ENCODE data around the gene RASL11A. TPM values are rescaled to one million over a fixed set of nuclear protein-coding genes. Genes with fewer than 3 reads are reported as not detected.

Gene RASL11A
- total RNA-seq, 1 experiment from 2014 or later: 21.0 TPM

DNA sequence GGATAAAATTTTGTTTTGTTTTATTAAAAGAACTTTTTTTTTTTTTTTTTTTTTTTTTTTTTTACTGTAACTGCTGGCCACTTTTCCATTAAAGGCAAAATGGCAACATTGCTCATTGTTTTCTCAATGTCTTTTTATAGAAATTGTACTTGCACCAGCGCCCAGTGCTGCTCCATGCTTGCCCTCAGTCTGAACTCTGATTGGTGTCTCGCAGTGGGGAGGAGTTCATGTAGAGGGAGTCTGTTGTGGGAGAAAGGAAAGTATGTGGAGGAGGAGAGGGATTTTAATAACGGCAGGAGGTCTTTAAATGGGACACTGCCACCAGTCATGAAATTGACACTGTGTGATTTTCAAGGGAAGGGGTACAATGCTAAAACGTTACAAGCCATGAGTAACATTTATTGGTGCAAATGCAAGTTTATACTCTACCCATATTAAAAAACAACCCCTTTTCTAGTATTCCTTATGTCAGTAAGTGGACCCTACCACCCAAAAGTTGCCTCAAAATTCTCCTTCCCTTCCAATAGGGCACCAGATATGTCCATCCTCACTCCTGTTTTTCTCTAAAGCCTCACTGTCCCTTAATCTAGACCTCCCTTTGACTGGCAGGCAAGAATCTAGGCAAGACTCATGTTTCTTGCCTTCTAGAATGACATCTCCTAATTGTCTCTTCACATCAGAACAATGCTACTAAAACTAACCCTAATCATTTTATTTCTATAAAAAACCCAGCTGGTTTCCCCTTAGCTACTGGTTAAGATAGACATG lies 3.2 kb downstream of the RASL11A start:
- Mint-ChIP-seq H3K27ac (ENCODE audit: unreplicated experiment) (no peak overlapping the region), H3K36me3 (ENCODE audit: insufficient read depth, unreplicated experiment) (peaks cover 5% of the 10 kb centered on the region), H3K9me3 (ENCODE audit: unreplicated experiment) (no peaks in the 10 kb centered on the region), H3K4me3 (ENCODE audit: unreplicated experiment) (no peak overlapping the region), H3K27me3 (ENCODE audit: insufficient read depth, unreplicated experiment) (peaks cover 2% of the 10 kb centered on the region), H3K4me1 (ENCODE audit: low read depth, unreplicated experiment) (peaks cover 7% of the 10 kb centered on the region)
- Histone ChIP-seq H3K4me3 (ENCODE audit: low read depth, low read length) (no peak overlapping the region), H3K27me3 (replicated peaks; ENCODE audit: control insufficient read depth, insufficient read depth, low read length) (no peaks in the 10 kb centered on the region), H3K9me3 (no peaks in the 10 kb centered on the region), H3K4me1 (peaks cover 4% of the 10 kb centered on the region; the same call in 1 of the 2 replicates), H3K36me3 (ENCODE audit: control insufficient read depth, insufficient read depth, low read length) (no peaks in the 10 kb centered on the region)
- CTCF ChIA-PET: interaction anchor here (0.7 to 1.1 kb wide), 2 partner anchors 291 to 327 kb away, joined by 3 to 6 read pairs; no protein-coding TSS in a partner anchor
- DNase-seq: no peak
- TF ChIP-seq, protein P1, sequence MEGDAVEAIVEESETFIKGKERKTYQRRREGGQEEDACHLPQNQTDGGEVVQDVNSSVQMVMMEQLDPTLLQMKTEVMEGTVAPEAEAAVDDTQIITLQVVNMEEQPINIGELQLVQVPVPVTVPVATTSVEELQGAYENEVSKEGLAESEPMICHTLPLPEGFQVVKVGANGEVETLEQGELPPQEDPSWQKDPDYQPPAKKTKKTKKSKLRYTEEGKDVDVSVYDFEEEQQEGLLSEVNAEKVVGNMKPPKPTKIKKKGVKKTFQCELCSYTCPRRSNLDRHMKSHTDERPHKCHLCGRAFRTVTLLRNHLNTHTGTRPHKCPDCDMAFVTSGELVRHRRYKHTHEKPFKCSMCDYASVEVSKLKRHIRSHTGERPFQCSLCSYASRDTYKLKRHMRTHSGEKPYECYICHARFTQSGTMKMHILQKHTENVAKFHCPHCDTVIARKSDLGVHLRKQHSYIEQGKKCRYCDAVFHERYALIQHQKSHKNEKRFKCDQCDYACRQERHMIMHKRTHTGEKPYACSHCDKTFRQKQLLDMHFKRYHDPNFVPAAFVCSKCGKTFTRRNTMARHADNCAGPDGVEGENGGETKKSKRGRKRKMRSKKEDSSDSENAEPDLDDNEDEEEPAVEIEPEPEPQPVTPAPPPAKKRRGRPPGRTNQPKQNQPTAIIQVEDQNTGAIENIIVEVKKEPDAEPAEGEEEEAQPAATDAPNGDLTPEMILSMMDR (IDR thresholded peaks at IDR 0.05; ENCODE audit: insufficient read depth in 1 of 2, low read depth in 1 of 2, low read length in 1 of 2, severe bottlenecking in 1 of 2, unreplicated experiment in 1 of 2): no peak
- BruUV-seq (replicated peaks): no TSS peak
- POLR2A ChIA-PET: no interaction called here
- intact Hi-C loops (cut with micrococcal nuclease; ENCODE audit: unreplicated experiment): loop anchor here (5.0 kb wide), 4 partner anchors 83 to 327 kb away; partner anchors contain the start of gene USP12

DNA sequence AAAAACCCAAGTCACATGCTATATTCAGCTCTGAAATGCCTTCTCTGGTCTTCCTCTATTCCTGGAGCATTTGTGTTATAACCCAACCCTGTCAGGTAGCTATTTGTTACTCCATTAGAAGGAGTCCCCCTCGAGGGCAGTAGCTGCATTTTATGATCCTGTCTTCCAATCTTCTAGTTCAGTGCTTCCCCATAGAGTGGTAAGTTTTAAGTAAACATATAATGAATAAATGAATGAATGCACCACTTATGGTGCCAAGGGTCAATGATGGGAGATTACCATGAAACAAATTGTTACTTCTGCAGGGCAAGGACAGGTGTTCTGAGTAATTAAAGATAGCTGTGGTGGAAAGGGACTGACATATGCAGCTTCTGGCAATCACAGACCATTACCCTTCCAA lies 4.0 kb downstream of the RASL11A start:
- H3K27me3 ChIP-seq (replicated peaks; ENCODE audit: control insufficient read depth, insufficient read depth, low read length): no peaks in the 10 kb centered on the region
- BruUV-seq (replicated peaks): no TSS peak
- Mint-ChIP-seq H3K27ac (ENCODE audit: unreplicated experiment) (no peak overlapping the region), H3K4me3 (ENCODE audit: unreplicated experiment) (no peak overlapping the region), H3K9me3 (ENCODE audit: unreplicated experiment) (no peaks in the 10 kb centered on the region), H3K4me1 (ENCODE audit: low read depth, unreplicated experiment) (peaks cover 7% of the 10 kb centered on the region), H3K27me3 (ENCODE audit: insufficient read depth, unreplicated experiment) (peaks cover 2% of the 10 kb centered on the region), H3K36me3 (ENCODE audit: insufficient read depth, unreplicated experiment) (peaks cover 10% of the 10 kb centered on the region)
- H3K36me3 ChIP-seq (ENCODE audit: control insufficient read depth, insufficient read depth, low read length): no peaks in the 10 kb centered on the region
- ChIA-PET CTCF (interaction anchor here (0.6 to 1.1 kb wide), 3 partner anchors 289 to 328 kb away, joined by 3 to 6 read pairs (median 3); no protein-coding TSS in a partner anchor), POLR2A (no interaction called here)
- intact Hi-C loops (cut with micrococcal nuclease; ENCODE audit: unreplicated experiment): loop anchor here (5.0 kb wide), 4 partner anchors 83 to 327 kb away; partner anchors contain the start of gene USP12
- no peak for DNase-seq
- no peak overlapping the region for H3K4me3 ChIP-seq (ENCODE audit: low read depth, low read length)
- no peaks in the 10 kb centered on the region for H3K9me3 ChIP-seq
- TF ChIP-seq, protein P1 (IDR thresholded peaks at IDR 0.05; ENCODE audit: insufficient read depth in 1 of 2, low read depth in 1 of 2, low read length in 1 of 2, severe bottlenecking in 1 of 2, unreplicated experiment in 1 of 2): no peak
- H3K4me1 ChIP-seq: no peaks in the 10 kb centered on the region

DNA sequence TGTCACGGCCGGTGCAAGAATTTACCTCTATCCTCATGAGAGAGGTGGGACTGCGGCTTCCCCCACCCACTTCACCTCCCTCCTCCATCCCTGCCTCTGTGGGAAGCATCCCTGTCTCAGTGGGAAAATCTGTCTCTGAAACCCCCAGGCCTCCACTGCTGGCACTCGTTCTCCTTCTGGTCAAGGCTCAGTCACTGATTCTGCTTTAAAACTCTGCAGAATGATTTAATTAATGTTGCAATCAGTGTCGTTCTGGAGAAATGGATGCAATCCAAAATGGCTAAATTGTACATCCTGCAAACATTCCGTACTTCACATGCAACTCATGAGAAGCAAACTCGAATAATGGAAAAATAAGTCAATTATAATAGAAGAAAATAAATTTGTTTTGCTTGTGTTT lies 5.6 kb downstream of the RASL11A start:
- no peak overlapping the region for H3K4me3 ChIP-seq (ENCODE audit: low read depth, low read length)
- TF ChIP-seq, protein P1 (IDR thresholded peaks at IDR 0.05; ENCODE audit: insufficient read depth in 1 of 2, low read depth in 1 of 2, low read length in 1 of 2, severe bottlenecking in 1 of 2, unreplicated experiment in 1 of 2): no peak
- CTCF ChIA-PET: interaction anchor here (1.1 kb wide), 1 partner anchor 329 kb away, joined by 6 read pairs; no protein-coding TSS in a partner anchor
- Mint-ChIP-seq H3K27me3 (ENCODE audit: insufficient read depth, unreplicated experiment) (peaks cover 2% of the 10 kb centered on the region), H3K9me3 (ENCODE audit: unreplicated experiment) (no peaks in the 10 kb centered on the region), H3K4me1 (ENCODE audit: low read depth, unreplicated experiment) (no peaks in the 10 kb centered on the region), H3K4me3 (ENCODE audit: unreplicated experiment) (no peak overlapping the region), H3K27ac (ENCODE audit: unreplicated experiment) (no peak overlapping the region), H3K36me3 (ENCODE audit: insufficient read depth, unreplicated experiment) (peaks cover 10% of the 10 kb centered on the region)
- no peak for DNase-seq
- H3K9me3 ChIP-seq: no peaks in the 10 kb centered on the region
- no TSS peak for BruUV-seq (replicated peaks)
- intact Hi-C loops (cut with micrococcal nuclease; ENCODE audit: unreplicated experiment): no loop called here
- H3K36me3 ChIP-seq (ENCODE audit: control insufficient read depth, insufficient read depth, low read length): no peaks in the 10 kb centered on the region
- no peaks in the 10 kb centered on the region for H3K27me3 ChIP-seq (replicated peaks; ENCODE audit: control insufficient read depth, insufficient read depth, low read length)
- POLR2A ChIA-PET: no interaction called here
- H3K4me1 ChIP-seq: no peaks in the 10 kb centered on the region
